Type B pancreatic cell (in vitro differentiated cells): ENCODE data around the gene DLG1. TPM values are rescaled to one million over a fixed set of nuclear protein-coding genes. Genes with fewer than 3 reads are reported as not detected.

Experiments
- DNase-seq: peaks from one replicate; pipeline ENCODE4 v3.0.0; 2021; ENCODE audit warnings: mixed read lengths; ENCODE audit not compliant: unreplicated experiment; ENCODE audit errors: extremely low spot score
- H3K27ac Mint-ChIP-seq: 2 replicates; pipeline ENCODE4 v1.8.0; 2021; ENCODE audit warnings: mild to moderate bottlenecking, mixed read lengths
- H3K27me3 Mint-ChIP-seq: 2 replicates; pipeline ENCODE4 v1.8.0; 2021; ENCODE audit warnings: mixed read lengths
- H3K36me3 Mint-ChIP-seq: 2 replicates; pipeline ENCODE4 v1.8.0; 2021; ENCODE audit warnings: mixed read lengths
- H3K4me1 Mint-ChIP-seq: one replicate; pipeline ENCODE4 v1.8.0; 2021; ENCODE audit warnings: mixed read lengths; ENCODE audit not compliant: unreplicated experiment
- H3K4me3 Mint-ChIP-seq: 2 replicates; pipeline ENCODE4 v1.8.0; 2021; ENCODE audit warnings: mild to moderate bottlenecking, mixed read lengths
- H3K9me3 Mint-ChIP-seq: 2 replicates; pipeline ENCODE4 v1.8.0; 2021; ENCODE audit warnings: mixed read lengths
- CTCF ChIP-seq: fragments of 200-600 bp; sonication (generic); conservative IDR thresholded peaks from 2 replicates; pipeline ENCODE4 v1.5.0; 2021; ENCODE audit warnings: antibody characterized with exemption, mild to moderate bottlenecking
- total RNA-seq: library from RNA; stranded (reverse); gene quantifications from 2 replicates; pipeline ENCODE4 v1.2.1, GENCODE V29; 2021; ENCODE audit warnings: low replicate concordance

Gene DLG1
- total RNA-seq, 1 donor from 2014 or later: 95.9 TPM

- Mint-ChIP-seq H3K27me3 (no peaks in the 10 kb centered on the region), H3K27ac (no peak overlapping the region), H3K4me1 (peaks cover 22% of the 10 kb centered on the region), H3K36me3 (peaks cover 19% of the 10 kb centered on the region), H3K4me3 (peak overlapping the region; percentile 96), H3K9me3 (no peaks in the 10 kb centered on the region)
- no peak for DNase-seq
- TF ChIP-seq CTCF: no peak
Measured at GRCh38 chr3:197295871-197296270, 2.5 kb downstream of the DLG1 start.

GRCh38 chr3:197293605-197294237, 4.7 kb downstream of the DLG1 start:
- H3K4me3 Mint-ChIP-seq: peak overlapping the region; percentile 20
- no peak for TF ChIP-seq CTCF
- H3K9me3 Mint-ChIP-seq: no peaks in the 10 kb centered on the region
- peaks cover 21% of the 10 kb centered on the region for H3K4me1 Mint-ChIP-seq
- H3K27ac Mint-ChIP-seq: no peak overlapping the region
- H3K27me3 Mint-ChIP-seq: no peaks in the 10 kb centered on the region
- H3K36me3 Mint-ChIP-seq: peaks cover 25% of the 10 kb centered on the region
- no peak for DNase-seq

- Mint-ChIP-seq H3K36me3 (peaks cover 25% of the 10 kb centered on the region), H3K27me3 (no peaks in the 10 kb centered on the region), H3K9me3 (no peaks in the 10 kb centered on the region), H3K4me1 (peaks cover 21% of the 10 kb centered on the region), H3K27ac (no peak overlapping the region), H3K4me3 (no peak overlapping the region)
- no peak for DNase-seq
- no peak for TF ChIP-seq CTCF
Measured at GRCh38 chr3:197292648-197293047, 5.8 kb downstream of the DLG1 start.

GRCh38 chr3:197292083-197292646, 6.2 kb downstream of the DLG1 start:
- Mint-ChIP-seq H3K4me1 (peaks cover 21% of the 10 kb centered on the region), H3K36me3 (peaks cover 28% of the 10 kb centered on the region), H3K9me3 (no peaks in the 10 kb centered on the region), H3K4me3 (no peak overlapping the region), H3K27me3 (no peaks in the 10 kb centered on the region), H3K27ac (no peak overlapping the region)
- DNase-seq: no peak
- no peak for TF ChIP-seq CTCF

GRCh38 chr3:197289726-197290125, 8.7 kb downstream of the DLG1 start:
- no peak for TF ChIP-seq CTCF
- Mint-ChIP-seq H3K4me3 (no peak overlapping the region), H3K27ac (peak overlapping the region; percentile 63), H3K4me1 (peaks cover 11% of the 10 kb centered on the region), H3K27me3 (no peaks in the 10 kb centered on the region), H3K36me3 (peaks cover 40% of the 10 kb centered on the region), H3K9me3 (peaks cover 4% of the 10 kb centered on the region)
- DNase-seq: no peak
